Measurements from ENCODE around the gene EZR.

The EZR gene

DNA sequence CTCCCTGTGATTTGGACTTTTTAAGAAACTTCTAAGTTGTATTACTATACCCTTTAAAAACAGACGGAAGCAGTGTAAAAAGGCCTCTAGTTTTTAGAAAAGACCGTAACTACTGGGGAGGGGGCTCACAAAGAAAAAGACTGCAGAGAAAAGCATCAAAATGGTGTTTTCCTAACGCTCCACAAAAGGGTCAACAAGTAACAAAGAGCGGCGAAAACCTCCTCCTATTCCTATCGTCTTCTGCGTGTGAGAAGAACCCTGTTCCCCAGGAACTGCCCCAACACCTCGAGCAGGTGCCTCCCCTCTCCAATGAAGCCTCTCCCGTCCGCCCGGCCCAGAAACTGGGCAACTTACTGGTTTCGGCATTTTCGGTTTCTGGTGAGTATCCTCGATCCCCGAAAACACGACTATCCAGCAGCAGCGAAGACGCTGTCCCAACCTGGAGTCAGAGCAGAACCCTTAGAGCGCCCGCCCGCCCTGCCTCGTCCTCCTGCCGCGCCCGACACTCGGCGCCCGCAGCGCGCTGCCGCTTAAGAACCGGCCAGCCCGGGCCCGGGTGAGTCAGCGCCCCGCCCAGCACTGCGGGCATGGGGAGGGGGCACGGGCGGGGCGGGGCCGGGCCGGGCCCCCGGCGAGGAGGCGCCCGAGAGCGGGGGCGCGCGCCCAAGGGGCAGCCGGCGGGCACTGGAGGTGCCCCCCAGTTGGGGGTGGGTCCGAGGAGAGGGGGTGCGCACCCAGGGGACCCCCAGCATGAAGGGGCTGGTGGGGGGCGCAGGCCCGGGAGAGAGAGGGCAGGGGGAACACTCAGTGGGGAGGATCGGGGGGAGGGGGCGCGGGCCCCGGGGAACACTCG, 1.2 kb downstream of the EZR start:
- peak; percentile 78 to 80 for DNase-seq (ENCODE audit: low read depth in 2 of 2)

DNA sequence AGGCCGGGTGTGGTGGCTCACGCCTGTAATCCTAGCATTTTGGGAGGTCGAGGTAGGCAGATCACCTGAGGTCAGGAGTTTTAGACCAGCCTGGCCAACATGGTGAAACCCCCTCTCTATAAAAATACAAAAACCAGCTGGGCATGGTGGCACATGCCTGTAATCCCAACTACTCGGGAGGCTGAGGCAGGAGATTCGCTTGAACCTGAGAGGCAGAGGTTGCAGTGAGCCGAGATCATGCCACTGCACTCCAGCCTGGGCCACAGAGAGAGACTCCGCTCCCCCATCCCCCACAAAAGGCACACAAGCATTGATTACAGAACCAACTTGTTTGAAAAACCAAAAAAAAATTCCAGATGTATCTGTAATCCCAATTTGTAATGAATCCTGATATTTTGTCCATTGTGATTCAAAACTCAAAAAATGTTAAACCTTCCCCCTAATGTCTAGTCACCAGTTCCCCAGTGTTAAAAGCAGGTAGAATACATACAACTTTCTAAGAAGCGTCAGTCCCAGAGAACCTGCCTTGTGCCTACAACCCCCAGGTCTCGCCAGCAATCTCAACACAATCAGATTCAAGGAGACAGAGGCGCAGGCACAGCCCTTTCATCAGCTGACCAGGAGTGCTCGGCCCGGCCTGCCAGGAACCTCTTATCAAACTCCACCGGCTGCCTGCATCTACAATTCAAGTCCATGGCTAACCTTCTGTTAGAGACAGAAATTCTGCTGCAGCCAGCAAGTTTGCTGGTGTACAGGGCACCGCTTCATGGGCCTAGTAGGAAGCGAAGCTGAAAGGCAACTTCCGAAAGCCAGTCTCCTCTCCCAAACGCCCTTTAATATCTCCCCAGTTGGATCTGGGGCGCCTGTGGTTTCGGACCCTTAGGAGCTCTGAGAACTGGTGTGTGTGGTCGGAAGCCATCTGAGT, 2.1 kb downstream of the EZR start:
- DNase-seq (ENCODE audit: low read depth in 2 of 2) = no peak

DNA sequence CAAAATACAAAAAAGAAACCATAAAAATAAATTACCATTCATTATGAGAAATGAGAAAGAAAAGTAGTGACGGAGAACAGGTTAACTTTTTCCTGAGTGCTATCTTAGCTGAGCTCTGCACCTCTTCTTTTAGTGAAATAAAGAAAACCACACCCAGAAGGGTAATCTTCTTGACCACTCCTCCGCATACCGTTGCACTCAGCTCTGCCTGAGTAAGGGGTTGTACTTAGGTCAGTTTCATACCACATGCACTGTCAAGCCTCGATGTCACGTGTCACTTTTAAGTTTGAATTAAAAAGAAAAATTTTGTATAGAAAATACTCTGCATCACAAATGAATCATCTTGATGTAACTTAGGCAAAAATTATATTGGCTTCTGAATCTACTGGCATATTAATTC, 2.8 kb downstream of the EZR start:
- no peak for DNase-seq (ENCODE audit: low read depth in 2 of 2)

DNA sequence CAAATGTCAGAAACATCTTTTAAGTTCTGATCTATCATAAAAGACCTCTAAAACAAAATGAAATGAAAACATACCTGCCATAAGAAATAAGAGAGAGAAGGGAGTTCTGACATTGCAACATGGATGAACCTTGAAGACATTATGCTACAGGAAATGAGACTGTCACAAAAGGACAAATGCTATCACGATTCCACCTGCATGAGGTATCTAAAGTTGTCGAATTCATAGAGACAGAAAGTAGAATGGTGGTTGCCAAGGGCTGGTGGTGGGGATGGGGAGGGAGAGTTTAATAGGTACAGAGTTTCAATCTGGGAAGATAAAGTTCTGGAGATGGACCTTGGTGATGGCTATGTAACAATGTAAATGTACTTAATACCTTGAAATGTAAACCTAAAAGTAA, 3.3 kb downstream of the EZR start:
- no peak for DNase-seq (ENCODE audit: low read depth in 2 of 2)

DNA sequence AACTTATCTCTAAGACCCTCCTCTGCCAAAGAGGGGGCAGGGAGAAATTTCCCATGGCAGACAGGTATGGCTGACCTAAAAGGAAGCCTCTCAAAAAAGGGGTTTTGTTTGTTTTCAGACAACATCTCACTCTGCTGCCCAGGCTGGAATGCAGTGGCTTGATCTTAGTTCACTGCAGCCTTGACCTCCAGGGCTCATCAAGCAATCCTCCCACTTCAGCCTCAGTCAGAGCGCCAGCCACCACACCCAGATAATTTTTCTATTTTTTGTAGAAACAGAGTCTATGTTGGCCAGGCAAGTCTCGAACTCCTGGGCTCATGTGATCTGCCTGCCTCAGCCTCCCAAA, 3.8 kb downstream of the EZR start:
- DNase-seq (ENCODE audit: low read depth in 2 of 2) = no peak

DNA sequence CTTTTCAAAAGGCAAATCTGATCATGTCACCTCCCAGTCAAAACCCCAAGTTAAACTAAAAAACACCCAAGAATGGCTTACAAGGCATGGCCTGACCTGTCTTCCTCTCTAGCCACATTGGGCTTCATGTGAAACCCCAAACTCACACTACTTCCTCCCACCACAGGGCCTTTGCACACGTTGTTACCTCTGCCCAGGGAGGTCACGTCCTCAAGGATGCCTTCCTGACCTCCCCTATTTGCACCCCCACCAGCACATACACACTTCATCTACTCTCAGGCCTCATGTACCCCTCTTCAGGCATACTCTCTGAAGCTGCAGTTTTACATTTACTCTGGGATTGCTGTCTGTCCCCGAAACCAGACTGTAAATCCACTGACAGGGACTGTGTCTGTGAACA, 6.1 kb downstream of the EZR start:
- no peak for DNase-seq (ENCODE audit: low read depth in 2 of 2)

DNA sequence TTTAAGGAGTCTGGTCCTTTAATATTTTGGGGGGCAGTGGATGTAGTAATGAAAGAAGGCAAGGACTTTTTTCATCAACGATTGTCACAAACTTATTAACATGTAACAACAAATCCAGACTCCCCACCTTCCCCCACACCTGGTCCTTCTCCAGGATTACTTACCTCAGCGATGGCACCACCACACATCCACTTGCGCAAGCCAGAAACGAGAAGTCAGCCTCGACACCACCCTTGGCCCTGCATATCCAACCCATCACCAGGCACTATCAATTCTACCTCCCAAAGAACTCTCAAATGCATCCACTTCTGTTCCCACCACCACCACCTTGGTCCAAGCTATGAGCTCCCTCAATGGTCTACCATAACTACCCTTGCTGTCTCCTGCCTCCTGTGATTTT, 6.6 kb downstream of the EZR start:
- DNase-seq (ENCODE audit: low read depth in 2 of 2) = no peak

DNA sequence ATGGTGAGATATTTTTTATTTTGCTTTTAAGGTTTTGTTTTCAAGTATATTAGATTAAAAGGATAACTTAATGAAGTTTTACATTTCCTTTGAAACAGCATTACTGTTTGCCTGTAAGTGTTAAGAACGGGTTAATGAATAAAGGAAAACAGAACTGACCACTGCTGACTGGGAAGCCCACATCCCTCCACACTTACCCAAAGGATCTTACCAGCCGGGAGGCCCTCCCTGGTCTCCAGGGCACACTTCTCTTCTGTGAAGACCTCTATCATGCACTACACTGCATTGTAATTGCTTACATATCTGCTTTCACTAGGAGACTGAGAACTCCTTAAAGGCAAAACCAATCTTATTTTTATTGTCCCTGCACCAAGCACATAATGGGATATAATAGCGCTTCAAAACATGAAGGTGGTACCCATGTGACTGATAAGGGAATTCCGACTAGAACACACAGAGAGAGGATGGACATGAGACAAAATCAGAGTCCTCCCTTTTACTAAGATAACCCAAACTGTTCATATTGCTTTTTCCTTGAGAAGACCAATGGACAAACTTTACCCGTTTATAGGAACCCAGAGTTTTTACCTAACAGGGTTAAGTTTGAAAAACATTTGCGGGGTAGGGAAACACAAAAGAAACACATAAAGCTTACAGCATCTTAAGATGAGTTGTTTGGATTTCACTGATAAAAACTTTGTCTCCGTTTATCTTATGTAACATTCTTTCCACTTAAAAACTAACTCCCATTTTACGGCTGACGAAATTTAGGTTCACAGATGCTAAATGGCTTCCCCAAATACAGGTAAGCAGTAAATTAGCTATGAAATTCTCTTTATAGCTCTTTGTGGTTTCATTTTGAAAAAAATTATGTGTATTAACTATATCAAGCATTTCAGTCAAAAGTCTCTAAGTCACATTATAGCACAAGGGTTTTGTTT, 8.7 kb downstream of the EZR start:
- no peak for DNase-seq (ENCODE audit: low read depth in 2 of 2)

DNA sequence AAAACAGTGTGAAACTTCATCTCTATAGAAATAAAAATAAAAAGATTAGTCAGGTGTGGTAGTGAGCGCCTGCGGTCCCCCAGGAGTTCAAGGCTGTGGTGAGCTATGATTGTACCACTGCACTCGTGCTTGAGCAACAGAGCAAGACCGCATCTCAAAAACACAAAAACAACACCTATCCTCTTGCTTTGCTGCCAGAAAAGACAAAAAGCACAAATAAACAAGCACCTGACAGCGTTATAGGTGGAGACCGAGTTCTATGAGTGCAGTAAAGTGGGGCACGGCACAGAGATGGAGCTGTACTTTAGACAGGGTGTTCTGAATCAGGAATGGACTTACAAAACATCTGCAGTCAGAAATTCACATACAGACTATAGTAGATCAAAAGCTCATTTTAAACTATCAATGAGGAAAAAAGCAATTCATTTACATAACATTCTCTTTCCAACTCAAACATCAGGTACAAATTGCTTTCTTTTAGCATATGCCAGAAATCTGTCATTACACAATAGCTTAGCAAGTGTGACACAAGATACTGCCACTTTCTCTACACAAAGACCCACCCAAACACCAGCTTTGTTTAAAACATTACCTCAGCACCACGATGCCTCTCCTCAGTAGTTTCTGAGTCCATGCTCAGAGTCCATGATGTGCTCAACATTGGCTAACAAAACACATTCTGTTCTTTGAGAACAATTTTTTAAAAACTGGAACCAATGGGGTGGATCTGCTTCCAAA, 10.1 kb downstream of the EZR start:
- no peak for DNase-seq (ENCODE audit: low read depth in 2 of 2)

DNA sequence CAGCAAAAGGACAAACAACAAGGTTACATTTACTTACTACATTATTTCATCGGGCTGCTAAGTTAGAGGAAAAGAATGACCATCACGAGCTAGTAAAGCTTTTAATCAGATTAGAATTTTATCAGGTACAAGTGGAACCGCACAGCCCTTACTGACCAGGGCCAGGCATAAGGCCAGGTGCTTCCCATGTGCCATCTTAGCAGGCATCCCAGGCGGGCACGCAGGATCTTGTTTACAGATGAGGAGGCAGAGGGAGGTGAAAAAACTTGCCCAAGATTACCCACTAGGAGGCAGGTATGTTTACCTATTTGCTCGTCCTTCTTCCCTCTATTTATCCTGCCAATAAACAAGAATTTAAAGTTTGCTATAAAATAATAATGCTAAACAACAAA, 10.7 kb downstream of the EZR start:
- DNase-seq (ENCODE audit: low read depth in 2 of 2) = no peak

DNA sequence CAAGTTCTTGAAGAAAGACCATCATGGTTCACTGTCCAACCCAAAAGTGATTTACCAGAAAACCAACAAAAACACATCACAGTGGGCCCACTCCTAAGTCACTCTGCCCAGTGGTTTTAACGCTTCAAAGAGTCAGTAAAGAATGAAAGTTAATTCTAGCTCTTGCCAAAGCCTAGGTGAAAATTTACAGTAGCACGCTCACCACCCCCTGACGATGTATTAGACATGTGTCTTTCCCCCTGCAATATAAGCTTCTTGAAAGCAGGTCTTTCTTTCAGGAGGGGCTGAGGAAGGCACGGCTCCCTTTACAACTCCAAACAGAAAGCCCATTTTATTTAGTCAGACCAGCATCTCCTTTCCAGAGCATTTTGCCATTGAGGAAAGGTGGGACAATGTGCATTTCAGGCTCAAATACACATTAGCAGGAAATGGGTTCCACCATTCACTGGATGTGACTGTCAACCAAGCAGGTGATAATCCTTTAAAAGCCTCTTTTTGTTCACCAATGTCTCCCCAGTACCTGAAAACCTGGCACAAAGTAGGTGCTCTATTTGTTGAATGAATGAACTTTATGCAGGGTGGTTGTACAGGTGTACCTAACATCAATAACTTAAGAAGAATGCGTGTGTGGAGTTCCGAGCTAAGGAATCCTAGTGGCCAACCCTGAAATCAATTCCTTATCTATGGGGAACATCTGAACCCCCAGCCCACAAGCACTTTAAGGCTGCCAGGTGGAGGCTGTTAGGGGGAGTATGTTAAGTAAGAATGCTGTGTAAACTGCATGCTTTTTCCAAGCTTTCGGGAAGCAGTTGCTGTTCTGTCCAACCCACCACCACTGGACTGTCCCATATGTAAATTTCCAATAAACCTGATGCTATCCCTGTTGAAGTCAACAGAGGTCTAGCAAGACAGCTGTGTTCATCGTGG, 11.4 kb downstream of the EZR start:
- DNase-seq (ENCODE audit: low read depth in 2 of 2) = no peak

DNA sequence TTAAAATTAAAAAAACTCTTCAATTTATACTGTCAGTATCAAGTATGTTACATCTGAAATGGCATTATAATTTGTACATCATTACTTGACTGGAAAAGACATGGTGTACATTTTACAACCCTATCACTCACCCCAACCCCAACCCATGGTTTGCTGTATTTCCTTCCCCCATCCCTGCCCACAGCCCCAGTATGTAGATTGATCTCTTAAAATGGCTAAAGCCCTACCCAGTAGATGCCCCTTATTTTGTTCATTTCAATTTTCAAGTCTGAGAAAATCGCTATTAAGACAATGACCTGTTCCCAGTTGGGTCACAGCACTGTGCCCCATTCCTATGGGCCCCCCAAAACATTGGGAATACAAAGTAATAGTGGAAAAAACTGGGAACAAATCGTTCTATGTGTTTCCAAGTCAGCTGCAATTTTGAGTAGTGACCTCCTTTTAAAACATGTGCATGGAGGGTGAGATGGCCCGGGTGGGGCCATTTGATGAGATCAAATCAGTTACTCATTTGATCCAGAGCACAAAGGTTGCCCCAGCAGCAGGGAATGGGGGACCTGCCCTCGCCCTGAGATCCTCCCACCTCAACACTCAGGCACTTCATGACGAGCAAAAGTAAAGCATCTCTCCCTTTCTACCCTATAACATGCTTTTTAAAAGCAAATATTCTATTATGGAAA, 13.3 kb downstream of the EZR start:
- DNase-seq (ENCODE audit: low read depth in 2 of 2) = no peak

DNA sequence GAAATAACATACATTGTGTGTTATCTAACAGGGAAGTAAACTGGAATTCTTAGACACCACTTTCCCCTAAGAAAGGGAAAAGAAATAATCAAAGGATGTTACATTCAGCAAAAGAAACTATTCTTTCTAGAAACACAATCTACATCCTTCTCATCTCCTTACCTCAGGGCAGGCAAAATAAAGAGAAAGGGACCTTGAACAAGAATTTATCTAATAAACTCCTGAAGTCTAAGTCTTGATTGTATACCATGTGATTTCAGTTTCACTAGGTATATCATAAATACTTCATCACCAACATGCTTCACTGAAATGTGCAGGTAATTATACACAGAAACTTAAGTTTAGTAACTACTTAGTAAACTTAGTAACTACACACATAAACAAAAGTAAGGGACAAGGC, 15.0 kb downstream of the EZR start:
- DNase-seq (ENCODE audit: low read depth in 2 of 2) = no peak

DNA sequence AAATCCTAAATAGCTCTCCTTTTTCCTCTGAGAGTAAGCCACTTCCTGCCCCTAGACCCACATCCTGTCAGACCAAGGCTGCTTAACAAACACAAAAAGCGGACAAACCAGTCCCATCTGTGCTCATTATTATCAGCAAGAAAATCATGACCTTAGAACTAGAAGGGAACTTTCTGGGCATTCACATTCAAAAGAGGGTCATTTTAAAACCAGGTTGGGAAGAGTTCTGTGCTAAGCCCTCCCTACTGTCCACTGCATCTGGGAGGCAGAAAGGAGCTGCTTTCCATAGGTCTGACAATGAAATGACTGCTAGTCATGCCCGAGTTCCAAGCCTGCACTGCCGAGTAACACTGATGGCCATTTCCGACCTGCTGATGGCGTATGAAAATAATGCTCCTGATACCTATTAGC, 15.4 kb downstream of the EZR start:
- no peak for DNase-seq (ENCODE audit: low read depth in 2 of 2)

DNA sequence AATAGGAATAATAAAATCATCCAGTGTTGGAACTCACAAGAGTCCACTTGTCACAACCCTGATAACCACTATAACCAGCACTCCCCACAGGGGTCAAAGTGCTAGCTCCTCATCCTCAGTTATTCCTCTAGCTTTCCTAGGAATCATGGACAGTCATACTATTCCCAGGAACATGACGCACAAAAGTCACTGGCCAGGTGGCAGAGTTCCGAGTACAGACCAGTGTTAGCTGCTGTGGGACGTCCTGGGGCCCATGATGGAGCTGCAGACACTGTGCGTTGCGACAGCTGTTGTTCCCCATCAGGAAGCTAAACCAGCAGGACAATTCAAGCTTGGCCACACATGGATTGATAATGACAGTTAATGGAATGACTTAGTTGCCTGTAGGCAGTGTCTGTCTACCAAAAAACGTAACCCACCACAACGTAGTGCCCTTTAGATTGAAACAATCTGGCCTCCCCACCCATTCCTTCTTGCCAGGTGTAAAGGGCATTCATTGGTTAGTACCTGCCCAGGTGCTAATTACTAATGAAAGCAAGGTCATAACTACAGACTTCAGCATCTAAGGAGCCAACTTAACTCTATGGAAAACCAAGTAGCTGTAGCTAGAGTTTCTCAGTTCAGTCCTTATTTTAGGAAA, 17.4 kb downstream of the EZR start:
- no peak for DNase-seq (ENCODE audit: low read depth in 2 of 2)

DNA sequence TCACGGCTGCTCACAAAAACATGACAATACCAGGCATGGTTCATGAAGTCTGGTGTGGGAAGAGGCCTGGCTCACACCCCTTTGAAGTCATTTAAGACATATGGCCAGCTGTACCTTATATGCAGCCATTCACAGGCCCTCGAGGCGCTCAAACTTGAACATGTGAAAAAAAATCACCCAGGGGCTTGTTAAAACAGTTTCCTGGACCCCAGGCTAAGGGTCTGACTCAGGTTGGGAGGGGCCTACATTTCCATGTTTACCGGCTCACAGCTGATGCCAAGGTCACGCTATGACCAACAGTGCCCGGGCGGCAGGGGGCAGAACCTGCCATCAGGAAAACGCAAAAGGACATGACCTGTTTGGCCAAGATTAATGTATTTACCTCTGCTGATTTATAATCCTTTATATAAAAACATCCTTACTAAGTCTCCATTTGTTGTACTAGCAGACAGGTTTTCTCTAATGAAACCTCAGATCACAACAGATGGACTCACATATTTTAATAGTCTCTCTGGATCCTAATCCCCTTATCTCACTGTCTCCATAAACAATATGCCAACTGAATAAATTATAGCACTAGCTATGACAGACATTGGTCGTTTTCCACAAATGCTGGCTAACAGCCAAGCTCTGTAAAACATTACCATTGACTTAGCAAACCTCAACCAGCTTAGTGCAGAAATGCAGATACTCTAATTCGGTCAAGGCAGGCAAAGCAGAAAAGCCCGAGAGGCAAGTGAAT, 19.9 kb downstream of the EZR start:
- DNase-seq (ENCODE audit: low read depth in 2 of 2) = no peak

DNA sequence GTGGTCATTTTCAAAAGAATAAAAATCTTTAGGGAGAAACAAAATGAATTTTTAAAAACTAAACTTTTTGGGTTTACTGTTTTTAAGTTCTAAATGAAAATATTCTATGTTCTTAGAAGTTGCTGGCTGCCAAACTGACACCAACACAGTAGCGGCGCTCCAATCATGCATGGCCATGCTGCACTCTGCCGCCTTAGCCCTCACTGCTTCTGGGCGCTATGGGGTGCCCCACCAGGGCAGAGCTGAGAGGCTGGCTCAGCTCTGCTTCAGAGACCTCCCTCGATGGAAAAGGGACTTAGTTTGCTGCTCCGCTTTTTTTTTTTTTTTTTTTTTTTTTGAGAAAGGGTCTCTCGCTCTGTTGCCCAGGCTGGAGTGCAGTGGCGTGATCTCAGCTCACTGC, 20.9 kb downstream of the EZR start:
- DNase-seq (ENCODE audit: low read depth in 2 of 2) = no peak

Data from stimulated activated CD4-positive, alpha-beta T cell treated with anti-CD3 and anti-CD28 coated beads, Interleukin-4, amount 100 ng/mL, for 48 hours (primary cell).